Measurements from ENCODE around the gene ZFYVE28. TPM values are rescaled to one million over a fixed set of nuclear protein-coding genes. Genes with fewer than 3 reads are reported as not detected.

ZFYVE28 gene
- total RNA-seq, 1 donor from 2014 or later: 3.3 TPM

DNA sequence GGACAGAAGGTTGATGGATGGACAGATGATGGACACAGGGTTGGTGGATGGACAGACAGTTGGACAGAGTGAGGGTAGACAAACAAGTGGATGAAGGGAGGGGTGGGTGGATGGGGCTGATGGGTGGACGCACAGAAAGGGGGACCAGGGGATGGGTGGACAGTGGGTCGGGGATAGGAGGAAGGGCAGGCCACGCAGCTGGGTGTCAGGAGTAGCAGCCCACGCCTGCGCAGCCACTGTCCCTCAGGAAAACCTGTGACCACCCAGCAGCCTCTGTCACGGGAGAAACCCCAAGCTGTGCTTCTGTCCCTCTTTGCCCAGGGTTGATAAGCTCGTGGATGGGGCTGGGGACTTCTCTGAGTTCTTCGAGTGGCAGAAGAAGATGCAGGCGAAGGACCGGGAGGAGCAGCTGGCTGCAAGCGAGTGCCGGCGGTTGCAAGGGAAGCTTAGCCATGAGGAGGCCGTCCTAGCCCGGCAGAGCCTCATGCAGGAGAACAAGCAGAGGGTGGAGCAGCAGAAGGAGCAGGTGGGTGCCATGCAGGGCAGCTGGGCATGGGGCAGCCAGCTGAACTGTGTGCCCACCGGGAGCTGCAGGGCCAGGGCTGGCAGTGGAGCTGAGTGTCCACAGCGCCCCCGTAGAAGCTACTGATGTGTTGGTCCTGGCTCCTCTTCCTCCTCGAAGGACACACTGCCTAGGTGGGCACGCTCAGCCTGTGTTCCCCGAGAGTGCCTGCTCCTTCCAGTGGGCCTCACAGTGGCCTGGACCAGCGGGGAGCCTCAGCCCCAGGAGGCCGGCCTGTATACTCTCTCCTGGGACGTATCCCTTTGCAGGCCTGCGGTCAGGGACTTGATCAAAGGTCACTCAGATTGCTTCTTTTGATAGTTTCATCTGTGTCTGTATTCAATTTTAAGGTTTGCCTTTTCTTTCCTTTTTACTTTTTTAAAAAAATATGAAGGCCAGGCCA is 33.7 kb upstream of the ZFYVE28 start:
- H3K27me3 Mint-ChIP-seq: no peaks in the 10 kb centered on the region
- no peaks in the 10 kb centered on the region for H3K9me3 Mint-ChIP-seq (ENCODE audit: low read depth)
- no peak overlapping the region for H3K27ac Mint-ChIP-seq
- no peak for DNase-seq (ENCODE audit: low spot score, unreplicated experiment)
- no peaks in the 10 kb centered on the region for H3K36me3 Mint-ChIP-seq (ENCODE audit: insufficient read depth)
- no peaks in the 10 kb centered on the region for H3K4me1 Mint-ChIP-seq (ENCODE audit: low read depth)
- H3K4me3 Mint-ChIP-seq (ENCODE audit: low read depth): no peak overlapping the region
- TF ChIP-seq, protein P1, sequence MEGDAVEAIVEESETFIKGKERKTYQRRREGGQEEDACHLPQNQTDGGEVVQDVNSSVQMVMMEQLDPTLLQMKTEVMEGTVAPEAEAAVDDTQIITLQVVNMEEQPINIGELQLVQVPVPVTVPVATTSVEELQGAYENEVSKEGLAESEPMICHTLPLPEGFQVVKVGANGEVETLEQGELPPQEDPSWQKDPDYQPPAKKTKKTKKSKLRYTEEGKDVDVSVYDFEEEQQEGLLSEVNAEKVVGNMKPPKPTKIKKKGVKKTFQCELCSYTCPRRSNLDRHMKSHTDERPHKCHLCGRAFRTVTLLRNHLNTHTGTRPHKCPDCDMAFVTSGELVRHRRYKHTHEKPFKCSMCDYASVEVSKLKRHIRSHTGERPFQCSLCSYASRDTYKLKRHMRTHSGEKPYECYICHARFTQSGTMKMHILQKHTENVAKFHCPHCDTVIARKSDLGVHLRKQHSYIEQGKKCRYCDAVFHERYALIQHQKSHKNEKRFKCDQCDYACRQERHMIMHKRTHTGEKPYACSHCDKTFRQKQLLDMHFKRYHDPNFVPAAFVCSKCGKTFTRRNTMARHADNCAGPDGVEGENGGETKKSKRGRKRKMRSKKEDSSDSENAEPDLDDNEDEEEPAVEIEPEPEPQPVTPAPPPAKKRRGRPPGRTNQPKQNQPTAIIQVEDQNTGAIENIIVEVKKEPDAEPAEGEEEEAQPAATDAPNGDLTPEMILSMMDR (IDR thresholded peaks at IDR 0.05; ENCODE audit: unreplicated experiment): no peak

DNA sequence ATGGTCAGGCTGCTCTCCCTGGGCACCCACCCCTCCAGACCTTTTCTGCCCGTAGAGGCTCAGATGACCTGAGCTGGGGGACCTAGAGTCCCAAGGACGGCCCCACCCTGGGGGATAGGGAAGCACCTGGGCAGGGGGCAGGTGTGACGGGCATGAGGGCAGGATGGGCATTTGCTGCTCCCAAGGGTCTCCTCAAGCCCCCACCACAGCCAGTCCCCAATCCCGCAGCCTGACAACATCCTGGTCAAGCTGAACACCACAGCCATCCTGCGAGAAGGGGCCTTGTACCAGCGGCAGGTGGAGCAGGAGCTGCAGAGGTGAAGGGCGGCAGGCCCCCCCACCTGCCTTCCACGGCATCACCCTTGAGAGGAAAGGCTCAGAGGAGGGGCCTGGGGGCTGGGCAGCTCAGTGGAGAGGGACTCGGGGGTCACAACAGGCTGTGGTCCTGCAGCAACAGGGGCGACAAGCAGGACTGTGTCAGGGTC is 32.6 kb upstream of the ZFYVE28 start:
- TF ChIP-seq, protein P1 (IDR thresholded peaks at IDR 0.05; ENCODE audit: unreplicated experiment): no peak
- Mint-ChIP-seq H3K27me3 (no peaks in the 10 kb centered on the region), H3K4me1 (ENCODE audit: low read depth) (no peaks in the 10 kb centered on the region), H3K9me3 (ENCODE audit: low read depth) (no peaks in the 10 kb centered on the region), H3K36me3 (ENCODE audit: insufficient read depth) (no peaks in the 10 kb centered on the region), H3K27ac (no peak overlapping the region), H3K4me3 (ENCODE audit: low read depth) (no peak overlapping the region)
- no peak for DNase-seq (ENCODE audit: low spot score, unreplicated experiment)

DNA sequence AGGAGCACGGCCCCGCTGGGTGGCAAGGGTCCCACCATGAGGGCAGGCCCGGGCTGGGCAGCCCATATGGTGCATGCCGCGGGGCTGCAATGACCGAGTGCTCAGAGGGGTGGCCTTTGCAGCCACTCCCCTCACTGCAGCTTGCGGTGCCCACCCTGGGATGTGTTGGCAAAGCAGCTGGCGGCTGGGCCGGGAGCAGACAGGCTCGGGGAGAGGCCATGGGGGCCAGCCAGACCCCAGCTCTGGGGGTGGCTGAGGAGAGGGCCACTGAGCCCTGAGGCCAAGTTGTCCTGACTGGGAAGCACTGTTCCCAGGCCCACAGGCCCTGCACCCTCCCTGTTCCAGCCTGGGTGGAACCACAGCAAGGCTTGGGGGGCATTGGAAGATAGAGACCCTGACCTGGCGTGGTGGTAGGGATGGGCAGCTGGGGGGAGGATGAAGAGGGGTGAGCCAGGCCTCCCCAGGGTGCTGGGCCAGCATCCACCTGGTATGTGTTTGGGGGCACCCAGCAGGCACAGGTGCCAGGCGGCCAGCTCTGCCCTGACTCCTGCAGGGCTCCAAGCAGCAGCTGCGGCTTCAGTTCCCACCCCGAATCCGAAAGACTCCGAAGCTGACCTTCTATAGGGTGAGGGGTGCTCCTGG is 32.1 kb upstream of the ZFYVE28 start:
- H3K9me3 Mint-ChIP-seq (ENCODE audit: low read depth): no peaks in the 10 kb centered on the region
- H3K27me3 Mint-ChIP-seq: no peaks in the 10 kb centered on the region
- TF ChIP-seq, protein P1 (IDR thresholded peaks at IDR 0.05; ENCODE audit: unreplicated experiment): no peak
- DNase-seq (ENCODE audit: low spot score, unreplicated experiment): no peak
- H3K27ac Mint-ChIP-seq: no peak overlapping the region
- no peaks in the 10 kb centered on the region for H3K4me1 Mint-ChIP-seq (ENCODE audit: low read depth)
- no peaks in the 10 kb centered on the region for H3K36me3 Mint-ChIP-seq (ENCODE audit: insufficient read depth)
- no peak overlapping the region for H3K4me3 Mint-ChIP-seq (ENCODE audit: low read depth)

DNA sequence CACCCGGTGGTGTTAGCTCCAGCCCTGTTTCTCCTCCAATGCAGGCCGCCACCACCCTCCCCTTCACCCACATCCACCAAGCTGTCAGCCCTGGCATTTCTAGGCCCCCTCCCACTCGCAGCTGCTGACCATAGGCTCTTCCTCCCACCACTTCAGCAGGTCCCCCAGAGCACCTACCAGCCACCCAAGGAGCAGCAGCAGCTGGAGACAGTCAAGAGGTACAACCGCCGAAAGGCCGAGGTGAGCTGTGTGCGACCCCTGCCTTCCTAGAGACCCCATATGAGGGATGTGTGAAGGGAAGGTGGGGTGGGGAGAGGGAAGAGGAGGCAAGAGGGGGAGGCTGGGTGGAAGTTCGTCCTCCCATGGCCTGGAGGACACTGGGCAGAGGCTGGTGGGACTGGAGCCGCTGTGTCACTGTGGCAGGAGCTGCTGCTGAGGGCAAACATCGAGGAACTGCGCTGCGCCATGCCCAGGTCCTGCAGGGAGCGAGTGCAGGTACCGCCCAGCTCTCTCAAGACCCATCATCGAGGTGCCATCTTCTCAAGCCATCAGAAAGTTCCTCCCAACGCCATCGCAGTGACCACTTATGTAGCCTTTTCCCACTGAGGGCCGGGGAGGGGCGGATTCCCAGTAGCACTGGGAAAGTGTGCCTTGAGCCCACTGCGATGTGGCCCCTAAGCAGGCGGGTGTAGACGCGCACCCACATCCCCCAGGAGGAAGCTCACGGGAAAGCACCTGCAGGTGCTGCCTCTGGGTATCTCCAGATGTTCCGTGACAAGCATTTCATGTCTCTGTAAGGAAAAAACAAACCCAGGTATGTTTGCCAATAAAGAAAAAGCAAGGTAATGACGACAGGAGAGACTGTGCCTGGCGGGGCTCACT is 31.3 kb upstream of the ZFYVE28 start:
- TF ChIP-seq, protein P1 (IDR thresholded peaks at IDR 0.05; ENCODE audit: unreplicated experiment): no peak
- Mint-ChIP-seq H3K9me3 (ENCODE audit: low read depth) (no peaks in the 10 kb centered on the region), H3K27ac (no peak overlapping the region), H3K27me3 (no peaks in the 10 kb centered on the region), H3K4me1 (ENCODE audit: low read depth) (no peaks in the 10 kb centered on the region), H3K4me3 (ENCODE audit: low read depth) (no peak overlapping the region), H3K36me3 (ENCODE audit: insufficient read depth) (no peaks in the 10 kb centered on the region)
- DNase-seq (ENCODE audit: low spot score, unreplicated experiment): no peak

DNA sequence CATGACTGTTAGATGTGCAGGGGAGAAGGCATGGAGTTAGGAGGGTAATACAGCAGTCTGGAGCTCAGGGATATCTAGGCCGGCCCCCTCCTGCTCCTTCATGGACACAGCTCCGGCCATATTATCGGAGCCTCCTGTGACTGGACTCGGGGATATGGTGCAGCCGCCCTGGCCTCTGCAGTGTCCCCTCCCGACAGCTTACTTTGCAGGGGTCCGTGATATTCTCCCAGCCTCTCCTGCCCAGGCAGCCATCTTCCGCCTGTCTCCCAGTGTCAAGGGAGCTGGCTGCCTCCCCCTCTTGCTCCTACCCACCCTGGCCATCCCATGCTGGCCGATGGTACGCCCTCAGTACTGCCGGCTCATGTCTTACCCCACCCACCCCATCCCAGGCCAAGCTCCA is 30.6 kb upstream of the ZFYVE28 start:
- Mint-ChIP-seq H3K36me3 (ENCODE audit: insufficient read depth) (no peaks in the 10 kb centered on the region), H3K4me3 (ENCODE audit: low read depth) (no peak overlapping the region), H3K4me1 (ENCODE audit: low read depth) (no peaks in the 10 kb centered on the region), H3K27me3 (no peaks in the 10 kb centered on the region), H3K9me3 (ENCODE audit: low read depth) (no peaks in the 10 kb centered on the region), H3K27ac (no peak overlapping the region)
- TF ChIP-seq, protein P1 (IDR thresholded peaks at IDR 0.05; ENCODE audit: unreplicated experiment): no peak
- no peak for DNase-seq (ENCODE audit: low spot score, unreplicated experiment)
